Panc1 (cell line): ENCODE measurements around the gene ANKRD7.

Experiments
- CTCF ChIP-seq: fragments of 450-650 bp; IDR thresholded peaks from 2 replicates; pipeline ENCODE4 v1.5.1; 2017; ENCODE audit warnings: mild to moderate bottlenecking
- POLR2AphosphoS5 ChIP-seq: IDR thresholded peaks from 2 replicates; pipeline ENCODE4 v1.6.1; 2012; ENCODE audit warnings: mild to moderate bottlenecking, low read depth, low read length, moderate library complexity
- REST ChIP-seq, 2 experiments: IDR thresholded peaks; 2 replicates each; pipeline ENCODE4 v1.6.1; 2011 to 2012; ENCODE audit warnings: low read depth in 2 of 2, control low read depth in 1 of 2, low read length in 1 of 2, mild to moderate bottlenecking in 1 of 2, moderate library complexity in 1 of 2; ENCODE audit not compliant: insufficient read depth in 1 of 2
- SIN3A ChIP-seq: IDR thresholded peaks from 2 replicates; pipeline ENCODE4 v1.6.1; 2012; ENCODE audit warnings: low read depth, mild to moderate bottlenecking, low read length, moderate library complexity, borderline replicate concordance; ENCODE audit not compliant: insufficient read depth

- no peak for TF ChIP-seq CTCF
- TF ChIP-seq REST (IDR thresholded peaks at IDR 0.05; ENCODE audit: insufficient read depth in 1 of 2, low read depth in 2 of 2, low read length in 1 of 2), result no peak
- TF ChIP-seq POLR2AphosphoS5, result peak; percentile 35; the same call in 1 of the 2 replicates
- TF ChIP-seq SIN3A, result no peak
These were observed 10.3 kb upstream of the ANKRD7 start for GRCh38 chr7:118214051-118214832.
